Heart right ventricle (tissue), 16 donors: ENCODE data around the gene INHA. TPM values are rescaled to one million over a fixed set of nuclear protein-coding genes. Genes with fewer than 3 reads are reported as not detected.
A peak's percentile ranks its signal among the peaks of the same experiment; 100 is the strongest.

Experiments
- ATAC-seq, 8 donors: fragments of 200-7000 bp; cut with Tn5 transposase; one replicate each; pipeline ENCODE4 v1.9.1; 2020; ENCODE audit warnings: mild to moderate bottlenecking in 8 of 8, moderate library complexity in 8 of 8, moderate number of reproducible peaks in 1 of 8
- DNase-seq, 2 donors: peaks; one replicate each; pipeline ENCODE4 v3.0.0-alpha.2; 2020
- H3K27ac ChIP-seq, 10 donors: fragments of 200-600 bp; sonication (generic) in 2 of 10; one replicate each; pipeline versions ENCODE4 v1.5.0 to v1.8.0; 2020 to 2022; ENCODE audit warnings: mild to moderate bottlenecking in 3 of 10
- H3K27me3 ChIP-seq, 7 donors: fragments of 200-600 bp; one replicate each; pipeline ENCODE4 v1.8.0; 2021 to 2022; ENCODE audit warnings: mild to moderate bottlenecking in 2 of 7
- H3K36me3 ChIP-seq, 9 donors: fragments of 200-600 bp; sonication (generic) in 1 of 9; one replicate each; pipeline versions ENCODE4 v1.5.0 to v1.8.0; 2020 to 2022; ENCODE audit warnings: mild to moderate bottlenecking in 2 of 9
- H3K4me1 ChIP-seq, 9 donors: fragments of 200-600 bp; sonication (generic) in 1 of 9; one replicate each; pipeline versions ENCODE4 v1.5.0 to v1.8.0; 2020 to 2022; ENCODE audit warnings: mild to moderate bottlenecking in 4 of 9
- H3K4me3 ChIP-seq, 10 donors: fragments of 200-600 bp; sonication (generic) in 2 of 10; one replicate each; pipeline versions ENCODE4 v1.5.0 to v1.8.0; 2020 to 2022; ENCODE audit warnings: mild to moderate bottlenecking in 7 of 10, moderate library complexity in 2 of 10
- H3K9me3 ChIP-seq, 11 donors: fragments of 200-600 bp in 10 of 11; sonication (generic) in 2 of 11; one replicate each; pipeline versions ENCODE4 v1.5.0 to v1.8.0; 2013 to 2022; ENCODE audit warnings: mild to moderate bottlenecking in 2 of 11, control low read depth in 1 of 11, moderate library complexity in 1 of 11
- CTCF ChIP-seq, 9 donors: fragments of 200-600 bp; sonication (generic) in 2 of 9; IDR thresholded peaks; one replicate each; pipeline versions ENCODE4 v1.5.0 to v1.8.0; 2021 to 2022; ENCODE audit warnings: antibody characterized with exemption in 9 of 9, mild to moderate bottlenecking in 5 of 9, moderate library complexity in 1 of 9
- WGBS, 2 donors: extraction: QIAGEN DNeasy Blood & Tissue Kit; methylation state at CpG; one replicate each; pipeline ENCODE4 v1.1.7; 2013; ENCODE audit warnings: inconsistent platforms in 1 of 2; 5-methylcytosine and 5-hydroxymethylcytosine counted together
- intact Hi-C, 10 donors: fragments of 100-400 bp; cut with DNase I; formaldehyde crosslinking; loops; one replicate each; pipeline versions ENCODE4 v1.11.1 to v1.14.2; 2022
- polyA plus RNA-seq, 2 donors: library from polyadenylated mRNA; stranded (reverse); fragments of 200-250 nt; gene quantifications; one replicate each; pipeline ENCODE4 v1.2.3, GENCODE V29; 2013
- total RNA-seq, 10 donors: library from RNA; stranded (reverse); fragmentation: NEBNext Ultra II Directional in 3 of 10; extraction: Animal tissue kit (Norgen Biotek cat#: 25700) in 3 of 10; gene quantifications; one replicate each; pipeline versions ENCODE4 v1.2.1 to v1.2.4, GENCODE V29; 2021 to 2023
- donor health status: Arrhythmogenic right ventricular cardiomyopathy.
- donor health status: ischemic (EF 13 %, LVEDD 7.1; RV severe dilation, severe dysfunction).
- donor health status: healthy with polysubstance abuse.
- donor health status: DM: no; HTN: yes; CAD: no.
- donor health status: DM: no; HTN: no; CAD: no.
- donor health status: ischemic (EF 25% LVEDD 6.9; RV normal size, moderate dysfunction).
- donor health status: ischemic (EF 25% LVEDD 5.7; RV mildly dilated, moderate dysfunction).
- donor health status: healthy.
- donor health status: DM: yes; HTN: yes; CAD: no.
- donor health status: Ischemic cardiomyopathy.
- donor health status: ischemic (EF 35%, LVEDD 5.7; RV mildly dilated, moderate dysfunction).
- donor health status: nonischemic (EF 11% LVEDD 7.7; RV severe dilation, severe dysfunction).
- donor health status: DM: yes; HTN: yes; CAD: no.
- donor health status: PGD.
- donor health status: ischemic (EF 29% LVEDD 5.4; RV normal size, mild dysfunction).
- donor health status: nonischemic (EF 23%, LVEDD 6.1; RV moderate dilation, normal function).

INHA gene
- total and polyA plus RNA-seq, 12 donors = 1.1 to 22.1 (median 3.0) TPM

DNA sequence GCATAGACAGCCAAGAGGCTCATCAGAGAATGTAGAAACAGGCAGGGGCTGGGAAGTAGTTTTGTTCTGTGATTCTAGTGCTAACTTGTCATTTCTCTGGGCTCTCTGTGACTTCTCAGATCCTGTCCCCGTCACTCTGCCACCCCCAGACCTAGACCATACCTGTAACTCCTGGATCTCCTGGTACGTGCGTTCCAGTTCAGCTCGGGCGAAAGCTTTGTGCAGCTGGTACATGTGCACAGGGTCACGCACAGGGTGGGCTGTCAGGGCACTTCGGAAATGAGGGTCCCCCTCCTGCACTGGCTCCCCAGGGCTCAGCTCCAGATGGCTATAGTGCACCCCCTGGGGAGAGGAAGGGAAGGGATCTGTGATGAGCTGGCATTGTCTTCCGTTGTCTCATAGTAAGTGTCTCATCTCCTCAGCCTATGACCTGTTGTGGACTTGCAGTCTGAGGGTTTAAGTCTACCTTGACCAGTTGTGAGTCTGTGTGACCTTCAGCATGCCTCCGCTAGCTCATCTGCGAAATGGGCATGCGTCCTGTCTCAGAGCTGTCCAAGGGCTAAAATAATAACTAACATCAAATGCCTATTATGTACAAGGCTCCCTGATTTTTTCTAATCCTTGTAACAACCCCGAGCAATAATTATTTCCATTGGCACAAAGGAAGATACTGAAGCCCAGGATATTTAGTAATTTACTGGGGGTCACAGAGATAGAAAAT lies 31.2 kb upstream of the INHA start:
- TF ChIP-seq CTCF (IDR thresholded peaks at IDR 0.05) = no peak
- no peaks in the 10 kb centered on the region for H3K9me3 ChIP-seq
- H3K4me1 ChIP-seq = peaks cover 7 to 50% (median 38%) of the 10 kb centered on the region in 9 donors
- intact Hi-C loops = loop anchor here in 8 of 10 donors (1.0 to 5.0 kb wide), 9 partner anchors 56 to 161 kb away; partner anchors contain the start of genes SLC4A3 (in 2 of the 8) and STK11IP (in 1 of the 8)
- H3K27me3 ChIP-seq = peaks cover 0 to 49% (median 6%) of the 10 kb centered on the region in 7 donors
- ATAC-seq (no peak), DNase-seq (no peak)
- WGBS, 2 donors = 87 to 94% methylated on average over 12 of the region's 12 CpGs
- peaks cover 0 to 32% (median 20%) of the 10 kb centered on the region in 9 donors for H3K36me3 ChIP-seq
- no peak overlapping the region for H3K27ac ChIP-seq
- no peak overlapping the region for H3K4me3 ChIP-seq

DNA sequence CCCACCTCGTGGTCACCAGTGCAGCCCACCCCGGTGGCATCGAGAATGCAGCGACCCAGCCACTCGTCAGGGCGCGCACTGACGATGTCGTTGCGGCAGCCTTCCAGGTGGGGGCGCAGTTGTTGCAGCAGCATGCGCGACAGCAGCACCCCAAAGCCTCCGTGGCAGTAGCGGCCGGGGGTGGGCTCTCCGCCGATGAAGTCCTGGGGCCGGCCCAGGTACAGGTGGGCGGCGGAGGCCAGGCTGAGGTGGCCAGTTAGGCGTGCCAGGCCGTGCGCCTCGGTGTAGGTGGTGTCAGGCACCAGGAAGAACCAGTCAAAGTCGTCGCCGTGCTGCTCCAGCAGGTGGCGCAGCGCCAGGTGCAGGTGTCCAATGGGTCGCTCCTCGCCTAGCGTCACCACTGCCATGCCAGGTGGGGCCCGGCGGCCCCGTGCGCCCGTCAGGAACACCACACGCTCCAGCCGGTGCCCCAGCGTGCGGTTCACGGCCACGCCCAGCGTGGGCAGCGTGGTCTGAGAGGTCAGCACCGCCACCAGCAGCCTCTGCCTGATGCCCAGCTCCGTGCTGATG lies 30.4 kb upstream of the INHA start:
- DNase-seq (peak; percentile 69 to 78), ATAC-seq (peak in 5 of 8 donors; percentile 10 to 25 (median 17))
- intact Hi-C loops = loop anchor here in 9 of 10 donors (1.0 to 5.0 kb wide), 12 partner anchors 29 to 161 kb away; partner anchors contain the start of genes OBSL1 (in 2 of the 9), SLC4A3 (in 2 of the 9) and STK11IP (in 2 of the 9)
- H3K9me3 ChIP-seq = no peaks in the 10 kb centered on the region
- TF ChIP-seq CTCF (IDR thresholded peaks at IDR 0.05) = peak; percentile 60 to 95 (median 88)
- peaks cover 0 to 53% (median 6%) of the 10 kb centered on the region in 7 donors for H3K27me3 ChIP-seq
- peaks cover 0 to 32% (median 20%) of the 10 kb centered on the region in 9 donors for H3K36me3 ChIP-seq
- peak overlapping the region in 8 of 10 donors; percentile 6 to 92 (median 80) for H3K4me3 ChIP-seq
- peak overlapping the region in 2 of 10 donors; percentile 91 to 93 for H3K27ac ChIP-seq
- peaks cover 7 to 50% (median 38%) of the 10 kb centered on the region in 9 donors for H3K4me1 ChIP-seq
- 10% methylated on average over 48 of the region's 48 CpGs for WGBS, 2 donors

GRCh38 chr2:219542931-219543595 lies 29.0 kb upstream of the INHA start:
- ATAC-seq (peak; percentile 0 to 51 (median 20)), DNase-seq (no peak)
- H3K27ac ChIP-seq = peak overlapping the region; percentile 62 to 93 (median 90)
- peak overlapping the region; percentile 40 to 92 (median 80) for H3K4me3 ChIP-seq
- peaks cover 0 to 38% (median 20%) of the 10 kb centered on the region in 9 donors for H3K36me3 ChIP-seq
- peak in 1 of 9 donors; percentile 18 for TF ChIP-seq CTCF (IDR thresholded peaks at IDR 0.05)
- H3K9me3 ChIP-seq = no peaks in the 10 kb centered on the region
- H3K4me1 ChIP-seq = peaks cover 7 to 44% (median 34%) of the 10 kb centered on the region in 9 donors
- intact Hi-C loops = loop anchor here in 9 of 10 donors (1.0 to 5.0 kb wide), 12 partner anchors 28 to 159 kb away; partner anchors contain the start of genes OBSL1 (in 2 of the 9), SLC4A3 (in 2 of the 9), STK11IP (in 2 of the 9) and GMPPA (in 1 of the 9)
- 0 to 1% methylated on average over 54 to 66 of the region's 66 CpGs for WGBS, 2 donors
- H3K27me3 ChIP-seq = peaks cover 0 to 54% (median 11%) of the 10 kb centered on the region in 7 donors
